RKO (cell line): Measurements from ENCODE around the gene ZNF275.
"Not testable (repeated sequence)": the region's sequence is repeated elsewhere in the genome, so short reads cannot be mapped to it uniquely, and the experiment has no call there.

Source experiments
- DNase-seq: peaks from one replicate; pipeline ENCODE4 v3.0.0-alpha.2; 2016; ENCODE audit warnings: low spot score

ZNF275 gene

DNA sequence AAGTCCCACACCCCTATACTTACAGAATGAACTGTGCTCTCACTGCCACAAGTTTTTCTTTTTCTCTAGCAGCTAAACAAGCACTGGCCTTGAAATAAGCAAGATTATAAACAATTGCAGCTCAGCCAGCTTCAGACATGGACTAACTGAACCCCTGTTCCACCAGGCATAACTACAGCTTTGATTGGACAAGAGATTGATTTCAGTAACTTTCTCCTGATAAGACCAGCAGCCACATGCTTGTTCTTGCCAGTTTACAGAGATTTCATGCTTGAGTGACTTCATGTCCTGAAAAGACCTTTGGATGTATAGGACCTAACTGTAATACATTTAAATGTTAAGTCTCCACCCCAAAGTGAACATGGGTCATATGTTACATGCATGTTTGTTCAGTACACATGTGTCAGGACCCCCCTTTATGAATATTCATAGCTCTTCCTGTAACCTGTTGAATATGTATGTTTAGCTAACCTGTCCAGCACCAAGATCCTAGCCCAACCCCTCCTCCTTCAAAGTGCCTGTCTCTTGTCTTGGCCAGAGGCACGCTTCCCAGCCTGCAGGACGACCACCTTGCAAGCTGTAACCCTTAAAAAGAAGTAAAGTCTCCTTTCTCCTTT, 27.9 kb downstream of the ZNF275 start:
- no peak for DNase-seq

- DNase-seq: no peak
Measured at GRCh38 chrX:153365670-153366069, 31.7 kb downstream of the ZNF275 start.

GRCh38 chrX:153366119-153366518, 32.2 kb downstream of the ZNF275 start:
- no peak for DNase-seq

DNA sequence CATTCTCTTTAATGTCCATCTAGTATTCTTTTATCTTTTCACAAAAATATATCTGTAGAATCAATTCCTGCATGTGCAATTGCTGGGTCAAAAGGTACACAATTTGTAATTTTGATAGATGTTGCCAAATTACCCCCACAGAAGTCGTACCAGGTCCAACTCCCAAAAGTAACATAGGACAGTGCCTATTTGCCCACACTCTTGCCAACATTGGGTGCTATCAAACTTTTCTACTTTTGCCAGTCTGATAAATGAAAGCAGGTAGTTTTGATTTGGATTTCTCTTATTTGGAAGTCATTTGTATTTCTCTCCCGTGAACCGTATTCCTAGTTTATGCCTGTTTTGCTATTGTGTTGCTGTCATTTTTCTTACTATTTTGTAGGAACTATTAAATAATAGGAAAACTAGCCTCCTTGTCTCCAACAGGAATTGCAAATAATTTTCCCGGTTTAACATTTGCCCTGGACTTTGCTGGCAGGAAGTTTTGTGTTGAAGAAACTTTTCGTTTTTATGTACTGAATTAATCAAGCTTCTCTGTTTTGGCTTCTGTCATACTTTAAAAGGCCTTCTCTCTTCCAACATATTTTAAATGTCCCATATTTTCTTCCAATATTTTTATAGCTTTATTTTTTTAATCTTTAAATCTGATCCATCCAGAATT, 33.1 kb downstream of the ZNF275 start:
- no peak for DNase-seq

- no peak for DNase-seq
Measured at GRCh38 chrX:153370293-153371055, 36.5 kb downstream of the ZNF275 start.

GRCh38 chrX:153371256-153371655, 37.3 kb downstream of the ZNF275 start:
- no peak for DNase-seq

DNA sequence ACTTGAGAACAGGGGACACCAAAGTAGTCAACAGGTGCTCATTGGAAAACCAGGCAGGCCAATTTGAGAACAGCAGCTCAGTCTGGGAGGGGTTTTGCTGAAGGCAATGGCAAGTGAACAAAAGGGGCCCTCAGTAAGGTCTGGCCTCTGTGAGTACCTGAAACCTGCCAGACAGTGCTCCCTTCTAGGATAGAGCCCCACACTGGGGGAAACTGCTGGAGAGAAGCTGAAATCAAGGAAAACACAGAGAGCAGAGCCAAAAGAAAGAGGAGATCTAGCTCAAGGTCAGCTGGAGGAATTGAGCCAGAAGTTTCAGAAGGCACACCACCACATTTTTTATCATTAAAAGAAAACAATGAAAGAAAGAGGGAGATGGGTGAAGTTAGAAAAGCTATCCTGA, 39.0 kb downstream of the ZNF275 start:
- no peak for DNase-seq

DNA sequence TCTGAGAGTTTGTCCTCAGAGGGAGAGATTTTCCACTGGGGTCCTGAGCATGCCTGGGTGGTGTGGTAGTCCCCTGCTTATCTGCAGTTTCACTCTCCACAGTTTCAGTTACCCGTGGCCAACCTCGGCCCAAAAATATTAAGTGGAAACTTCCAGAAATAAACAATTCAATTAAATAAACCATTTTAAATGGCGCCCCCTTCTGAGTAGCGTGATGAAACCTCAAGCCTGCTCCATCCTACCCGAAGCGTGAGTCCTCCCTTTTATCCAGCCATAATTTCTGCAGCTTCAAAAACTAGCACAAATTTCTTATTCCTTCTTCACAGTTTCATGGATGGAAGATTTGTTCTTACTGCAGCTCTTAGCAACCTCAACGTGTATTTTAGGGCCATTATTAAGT, 40.5 kb downstream of the ZNF275 start:
- no peak for DNase-seq

- DNase-seq: no peak
Measured at GRCh38 chrX:153375571-153375970, 41.6 kb downstream of the ZNF275 start.

- DNase-seq: no peak
Measured at GRCh38 chrX:153377727-153378126, 43.8 kb downstream of the ZNF275 start.

DNA sequence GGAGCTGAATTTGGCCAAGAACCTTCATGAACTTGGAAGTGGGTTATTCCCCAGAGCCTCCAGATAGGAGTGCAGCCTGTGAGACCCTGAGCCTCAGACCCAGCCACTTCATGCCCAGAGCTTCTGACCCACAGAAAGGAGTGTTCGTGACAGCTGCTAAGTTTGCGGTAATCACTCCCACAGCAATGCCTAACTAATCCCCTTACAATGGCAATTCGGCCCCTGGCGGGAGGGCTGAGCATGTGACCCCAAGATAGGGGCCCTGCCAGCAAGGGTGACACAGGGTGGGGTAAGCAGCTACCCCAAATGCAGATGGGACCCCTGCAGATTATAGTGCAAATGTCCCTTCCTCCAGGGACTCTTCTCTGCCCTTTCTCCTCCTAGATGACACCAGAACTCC, 44.7 kb downstream of the ZNF275 start:
- DNase-seq: no peak

- DNase-seq: no peak
Measured at GRCh38 chrX:153379508-153379907, 45.6 kb downstream of the ZNF275 start.

GRCh38 chrX:153379971-153380581, 46.1 kb downstream of the ZNF275 start:
- no peak for DNase-seq

GRCh38 chrX:153380691-153381090, 46.7 kb downstream of the ZNF275 start:
- DNase-seq: no peak

DNA sequence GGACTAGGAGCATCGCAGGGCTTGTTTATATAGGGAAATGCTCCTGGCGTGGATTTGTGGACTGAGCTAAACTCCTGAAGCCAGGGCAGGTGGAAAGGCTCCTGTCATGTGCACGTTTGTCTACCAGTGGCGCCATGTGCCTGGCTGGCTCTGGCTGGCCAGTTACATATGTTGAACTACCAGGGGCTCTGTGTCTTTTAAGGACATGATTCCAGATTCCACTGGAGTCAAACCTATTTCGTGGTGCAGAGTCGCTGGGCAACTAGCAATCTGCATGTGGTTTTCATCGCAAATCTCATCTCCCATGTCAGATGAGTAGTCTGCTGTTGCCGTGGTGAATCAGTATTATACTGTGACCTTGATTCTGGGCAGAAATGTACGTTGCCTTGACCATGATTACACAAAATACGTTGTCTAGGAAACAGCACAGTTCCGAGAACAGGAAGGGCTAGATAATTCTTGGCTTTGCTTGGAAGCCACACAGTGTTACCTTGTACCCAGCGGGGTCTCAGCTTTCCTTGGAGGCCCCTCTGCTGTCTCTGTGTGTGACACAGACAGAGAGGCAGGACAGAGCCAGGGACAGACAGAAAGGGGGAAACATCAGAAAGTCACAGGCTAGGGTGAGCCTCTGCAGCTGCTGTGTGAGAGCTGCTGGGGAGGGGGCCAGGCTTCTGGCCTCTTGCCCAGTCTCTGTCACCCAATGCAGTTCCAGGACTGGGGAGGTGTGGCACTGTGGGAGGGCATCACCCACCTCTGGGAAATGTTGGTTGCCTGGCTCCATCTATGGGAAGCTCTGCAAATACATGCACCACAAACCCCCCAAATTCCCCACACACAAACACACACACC, 48.0 kb downstream of the ZNF275 start:
- peak; percentile 49 for DNase-seq

DNA sequence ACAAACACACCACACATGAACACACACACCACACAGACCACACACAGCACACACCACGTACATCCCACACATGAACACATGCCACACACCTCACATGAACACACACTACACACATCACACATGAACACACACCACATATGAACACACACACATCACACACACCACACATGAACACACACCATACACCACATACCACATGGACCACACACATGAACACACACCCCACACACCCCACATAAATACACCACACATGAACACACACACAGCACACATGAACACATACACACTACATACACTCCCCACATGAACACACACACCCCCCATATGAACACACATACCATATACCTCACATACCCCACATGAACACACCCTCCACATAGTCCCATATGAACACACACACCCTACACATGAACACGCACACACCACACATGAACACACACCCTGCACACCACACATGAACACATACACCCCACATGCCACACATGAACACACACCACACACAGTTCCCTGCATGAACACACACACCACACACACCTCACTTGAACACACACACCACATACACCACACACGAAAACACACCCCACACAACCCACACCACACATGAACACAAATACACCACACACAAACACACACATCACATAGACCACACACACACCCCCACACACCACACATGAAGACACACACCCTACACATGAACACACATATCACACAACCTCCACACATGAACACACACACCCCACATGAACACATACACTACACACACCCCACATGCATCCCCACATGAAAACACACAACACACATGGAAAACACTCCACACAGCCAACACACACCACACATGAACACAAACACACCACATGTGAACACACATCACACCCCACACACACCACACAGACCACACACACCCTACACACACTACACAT, 48.9 kb downstream of the ZNF275 start:
- DNase-seq: no peak

- no peak for DNase-seq
Measured at GRCh38 chrX:153384390-153384789, 50.4 kb downstream of the ZNF275 start.

- DNase-seq: not testable (repeated sequence)
Measured at GRCh38 chrX:153384973-153385372, 51.0 kb downstream of the ZNF275 start.

GRCh38 chrX:153386097-153386496, 52.1 kb downstream of the ZNF275 start:
- no peak for DNase-seq

DNA sequence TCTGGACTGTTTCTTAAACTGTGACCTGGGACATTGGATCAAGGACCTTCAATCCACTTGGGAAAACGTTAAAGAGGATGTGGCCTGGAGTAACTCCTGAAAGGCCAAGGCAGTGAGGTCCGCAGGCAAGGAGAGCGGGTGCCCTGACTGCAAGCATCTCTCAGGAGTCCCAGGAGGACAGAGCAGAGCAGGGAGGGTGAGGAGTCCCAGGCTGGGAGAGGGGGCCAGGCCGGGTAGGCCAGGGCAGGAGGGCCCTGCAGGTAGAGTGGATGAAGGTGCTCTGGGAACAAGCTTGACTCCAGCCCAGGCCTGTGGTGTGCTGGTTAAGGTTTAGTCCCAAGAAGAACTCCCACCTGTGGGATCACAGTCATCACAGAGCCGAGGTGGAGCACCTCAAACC, 53.4 kb downstream of the ZNF275 start:
- no peak for DNase-seq
